GM23338 (cell line): ENCODE results near the gene C1QTNF5. TPM values are rescaled to one million over a fixed set of nuclear protein-coding genes. Genes with fewer than 3 reads are reported as not detected.

ENCODE experiments used
- ATAC-seq: fragments of 200-7000 bp; cut with Tn5 transposase; 3 replicates; pipeline ENCODE4 v1.9.1; 2020
- DNase-seq: peaks from one replicate; pipeline ENCODE4 v3.0.0-alpha.2; 2015; ENCODE audit warnings: low spot score
- H2AFZ ChIP-seq: fragments of 200-600 bp; sonication (generic); 2 replicates; pipeline ENCODE4 v1.8.0; 2016; ENCODE audit warnings: antibody characterized with exemption, mild to moderate bottlenecking, moderate library complexity
- H3F3A ChIP-seq: fragments of 200-600 bp; sonication (generic); replicated peaks from 2 replicates; pipeline ENCODE4 v1.8.0; 2017; ENCODE audit warnings: antibody characterized with exemption, mixed run types, low read depth
- H3K27ac ChIP-seq: fragments of 200-600 bp; sonication (generic); 2 replicates; pipeline ENCODE4 v1.6.1; 2016; ENCODE audit warnings: low read depth
- H3K27me3 ChIP-seq: fragments of 200-600 bp; sonication (generic); 2 replicates; pipeline ENCODE4 v1.8.0; 2016; ENCODE audit warnings: mild to moderate bottlenecking, mixed run types, moderate library complexity; ENCODE audit not compliant: insufficient read depth
- H3K36me3 ChIP-seq: fragments of 200-600 bp; sonication (generic); 2 replicates; pipeline ENCODE4 v1.8.0; 2016; ENCODE audit warnings: mild to moderate bottlenecking; ENCODE audit not compliant: insufficient read depth
- H3K4me1 ChIP-seq: fragments of 200-600 bp; sonication (generic); 2 replicates; pipeline ENCODE4 v1.8.0; 2016; ENCODE audit warnings: mild to moderate bottlenecking, moderate library complexity; ENCODE audit not compliant: insufficient read depth
- H3K4me2 ChIP-seq: fragments of 200-600 bp; sonication (generic); 2 replicates; pipeline ENCODE4 v1.7.1; 2017; ENCODE audit warnings: mixed run types
- H3K4me3 ChIP-seq: fragments of 200-600 bp; sonication (generic); 2 replicates; pipeline ENCODE4 v1.6.1; 2016; ENCODE audit warnings: mixed run types
- H3K79me2 ChIP-seq: fragments of 200-600 bp; sonication (generic); replicated peaks from 2 replicates; pipeline ENCODE4 v1.8.0; 2017; ENCODE audit warnings: mild to moderate bottlenecking; ENCODE audit not compliant: insufficient read depth
- H3K9me2 ChIP-seq: fragments of 200-600 bp; sonication (generic); 2 replicates; pipeline ENCODE4 v1.8.0; 2017; ENCODE audit not compliant: insufficient read depth
- H4K20me1 ChIP-seq: fragments of 200-600 bp; sonication (generic); replicated peaks from 2 replicates; pipeline ENCODE4 v1.8.0; 2017; ENCODE audit warnings: mild to moderate bottlenecking; ENCODE audit not compliant: insufficient read depth
- H3K27ac Mint-ChIP-seq: 2 replicates; pipeline ENCODE4 v1.8.0; 2020; ENCODE audit warnings: inconsistent platforms, mild to moderate bottlenecking, moderate library complexity, mixed read lengths
- H3K27me3 Mint-ChIP-seq: 3 replicates; pipeline ENCODE4 v1.8.0; 2022; ENCODE audit warnings: low read depth, mild to moderate bottlenecking, moderate library complexity, mixed read lengths, inconsistent platforms; ENCODE audit not compliant: insufficient read depth, poor library complexity
- H3K36me3 Mint-ChIP-seq: 3 replicates; pipeline ENCODE4 v1.8.0; 2021; ENCODE audit warnings: low read depth, mild to moderate bottlenecking, inconsistent platforms, moderate library complexity, mixed read lengths
- H3K4me1 Mint-ChIP-seq: 3 replicates; pipeline ENCODE4 v1.8.0; 2020; ENCODE audit warnings: mild to moderate bottlenecking, inconsistent platforms, mixed read lengths
- H3K4me3 Mint-ChIP-seq: 3 replicates; pipeline ENCODE4 v1.8.0; 2021; ENCODE audit warnings: moderate library complexity, mild to moderate bottlenecking, inconsistent platforms, mixed read lengths
- H3K9me3 Mint-ChIP-seq: 3 replicates; pipeline ENCODE4 v1.8.0; 2020; ENCODE audit warnings: moderate library complexity, mild to moderate bottlenecking, inconsistent platforms, mixed read lengths
- CREB1 ChIP-seq: fragments of 250-450 bp; sonication (Bioruptor Pico); IDR thresholded peaks from 2 replicates; pipeline ENCODE4 v1.5.0; 2020; ENCODE audit warnings: low read depth, mild to moderate bottlenecking, moderate library complexity
- CTCF ChIP-seq, 2 experiments: fragments of 200-600 bp in 1 of 2; sonication (generic) in 1 of 2; conservative IDR thresholded peaks; 2 replicates each; pipeline versions ENCODE4 v1.5.1 to v1.6.1; 2016 to 2017; ENCODE audit warnings: antibody characterized with exemption in 2 of 2, low read depth in 2 of 2, mild to moderate bottlenecking in 2 of 2, moderate library complexity in 1 of 2
- EZH2 ChIP-seq: fragments of 200-600 bp; sonication (generic); IDR thresholded peaks from one replicate; pipeline ENCODE4 v1.8.0; 2017; ENCODE audit warnings: antibody characterized with exemption, mild to moderate bottlenecking, low read depth; ENCODE audit not compliant: unreplicated experiment
- EZH2phosphoT487 ChIP-seq: fragments of 200-600 bp; sonication (generic); IDR thresholded peaks from one replicate; pipeline ENCODE4 v1.8.1; 2018; ENCODE audit warnings: antibody characterized with exemption; ENCODE audit not compliant: unreplicated experiment
- JUNB ChIP-seq: IDR thresholded peaks from one replicate; pipeline ENCODE4 v1.6.1; 2016; ENCODE audit warnings: antibody characterized with exemption; ENCODE audit not compliant: unreplicated experiment
- NANOG ChIP-seq: IDR thresholded peaks from 2 replicates; pipeline ENCODE4 v1.6.1; 2016; ENCODE audit warnings: antibody characterized with exemption, borderline replicate concordance
- POLR2AphosphoS5 ChIP-seq: IDR thresholded peaks from 2 replicates; pipeline ENCODE4 v1.6.1; 2016; ENCODE audit warnings: antibody characterized with exemption, low read depth
- STAT1 ChIP-seq: IDR thresholded peaks from one replicate; pipeline ENCODE4 v1.6.1; 2016; ENCODE audit warnings: antibody characterized with exemption; ENCODE audit not compliant: unreplicated experiment
- ZNF331 ChIP-seq: fragments of 250-450 bp; sonication (Bioruptor Pico); IDR thresholded peaks from 2 replicates; pipeline ENCODE4 v1.5.0; 2020; ENCODE audit warnings: low read depth, mild to moderate bottlenecking, moderate library complexity
- polyA plus RNA-seq: library from polyadenylated mRNA; unstranded; fragments of >200 nt; fragmentation: Nextera tagmentation; extraction: Ambion mirVana; gene quantifications from 2 replicates; pipeline ENCODE4 v1.2.1, GENCODE V29; 2016
- total RNA-seq: library from RNA; depleted of rRNA; stranded (reverse); fragments of >200 nt; shearing (Covaris generic); gene quantifications from 2 replicates; pipeline ENCODE4 v1.2.3, GENCODE V29; 2014
- TF ChIP-seq, protein P1 (sequence below): fragments of 250-450 bp; sonication (Bioruptor Pico); IDR thresholded peaks from 2 replicates; pipeline ENCODE4 v1.5.0; 2020; ENCODE audit warnings: mild to moderate bottlenecking, moderate library complexity
- TF ChIP-seq, protein P2 (sequence below): IDR thresholded peaks from one replicate; pipeline ENCODE4 v1.6.1; 2018; ENCODE audit warnings: antibody characterized with exemption; ENCODE audit not compliant: unreplicated experiment
- TF ChIP-seq, protein P3 (sequence below): IDR thresholded peaks from 2 replicates; pipeline ENCODE4 v1.6.1; 2016; ENCODE audit warnings: antibody characterized with exemption

The C1QTNF5 gene
- total and polyA plus RNA-seq, 2 experiments from 2014 or later, result 1.9 TPM

DNA sequence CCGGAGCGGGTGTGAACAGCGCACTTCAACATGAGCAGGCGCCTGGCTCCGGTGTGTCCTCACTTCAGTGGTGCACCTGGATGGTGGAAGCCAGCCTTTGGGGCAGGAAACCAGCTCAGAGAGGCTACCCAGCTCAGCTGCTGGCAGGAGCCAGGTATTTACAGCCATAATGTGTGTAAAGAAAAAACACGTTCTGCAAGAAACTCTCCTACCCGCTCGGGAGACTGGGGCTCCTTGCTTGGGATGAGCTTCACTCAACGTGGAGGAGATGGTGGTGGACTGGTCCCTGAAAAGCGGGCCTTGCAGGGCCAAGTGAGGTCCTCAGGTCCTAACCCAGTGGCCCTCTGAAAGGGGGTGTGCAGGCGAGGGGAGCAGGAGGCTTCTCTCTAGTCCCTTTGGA lies 31.3 kb downstream of the C1QTNF5 start:
- TF ChIP-seq JUNB, result no peak
- TF ChIP-seq CREB1 (CRISPR knock-in tag), result no peak
- no peak for TF ChIP-seq STAT1
- TF ChIP-seq POLR2AphosphoS5, result no peak; the same call in 1 of the 2 replicates
- no peak for TF ChIP-seq CTCF (conservative IDR thresholded peaks at IDR 0.05; ENCODE audit: low read depth in 2 of 2)
- TF ChIP-seq, protein P1, sequence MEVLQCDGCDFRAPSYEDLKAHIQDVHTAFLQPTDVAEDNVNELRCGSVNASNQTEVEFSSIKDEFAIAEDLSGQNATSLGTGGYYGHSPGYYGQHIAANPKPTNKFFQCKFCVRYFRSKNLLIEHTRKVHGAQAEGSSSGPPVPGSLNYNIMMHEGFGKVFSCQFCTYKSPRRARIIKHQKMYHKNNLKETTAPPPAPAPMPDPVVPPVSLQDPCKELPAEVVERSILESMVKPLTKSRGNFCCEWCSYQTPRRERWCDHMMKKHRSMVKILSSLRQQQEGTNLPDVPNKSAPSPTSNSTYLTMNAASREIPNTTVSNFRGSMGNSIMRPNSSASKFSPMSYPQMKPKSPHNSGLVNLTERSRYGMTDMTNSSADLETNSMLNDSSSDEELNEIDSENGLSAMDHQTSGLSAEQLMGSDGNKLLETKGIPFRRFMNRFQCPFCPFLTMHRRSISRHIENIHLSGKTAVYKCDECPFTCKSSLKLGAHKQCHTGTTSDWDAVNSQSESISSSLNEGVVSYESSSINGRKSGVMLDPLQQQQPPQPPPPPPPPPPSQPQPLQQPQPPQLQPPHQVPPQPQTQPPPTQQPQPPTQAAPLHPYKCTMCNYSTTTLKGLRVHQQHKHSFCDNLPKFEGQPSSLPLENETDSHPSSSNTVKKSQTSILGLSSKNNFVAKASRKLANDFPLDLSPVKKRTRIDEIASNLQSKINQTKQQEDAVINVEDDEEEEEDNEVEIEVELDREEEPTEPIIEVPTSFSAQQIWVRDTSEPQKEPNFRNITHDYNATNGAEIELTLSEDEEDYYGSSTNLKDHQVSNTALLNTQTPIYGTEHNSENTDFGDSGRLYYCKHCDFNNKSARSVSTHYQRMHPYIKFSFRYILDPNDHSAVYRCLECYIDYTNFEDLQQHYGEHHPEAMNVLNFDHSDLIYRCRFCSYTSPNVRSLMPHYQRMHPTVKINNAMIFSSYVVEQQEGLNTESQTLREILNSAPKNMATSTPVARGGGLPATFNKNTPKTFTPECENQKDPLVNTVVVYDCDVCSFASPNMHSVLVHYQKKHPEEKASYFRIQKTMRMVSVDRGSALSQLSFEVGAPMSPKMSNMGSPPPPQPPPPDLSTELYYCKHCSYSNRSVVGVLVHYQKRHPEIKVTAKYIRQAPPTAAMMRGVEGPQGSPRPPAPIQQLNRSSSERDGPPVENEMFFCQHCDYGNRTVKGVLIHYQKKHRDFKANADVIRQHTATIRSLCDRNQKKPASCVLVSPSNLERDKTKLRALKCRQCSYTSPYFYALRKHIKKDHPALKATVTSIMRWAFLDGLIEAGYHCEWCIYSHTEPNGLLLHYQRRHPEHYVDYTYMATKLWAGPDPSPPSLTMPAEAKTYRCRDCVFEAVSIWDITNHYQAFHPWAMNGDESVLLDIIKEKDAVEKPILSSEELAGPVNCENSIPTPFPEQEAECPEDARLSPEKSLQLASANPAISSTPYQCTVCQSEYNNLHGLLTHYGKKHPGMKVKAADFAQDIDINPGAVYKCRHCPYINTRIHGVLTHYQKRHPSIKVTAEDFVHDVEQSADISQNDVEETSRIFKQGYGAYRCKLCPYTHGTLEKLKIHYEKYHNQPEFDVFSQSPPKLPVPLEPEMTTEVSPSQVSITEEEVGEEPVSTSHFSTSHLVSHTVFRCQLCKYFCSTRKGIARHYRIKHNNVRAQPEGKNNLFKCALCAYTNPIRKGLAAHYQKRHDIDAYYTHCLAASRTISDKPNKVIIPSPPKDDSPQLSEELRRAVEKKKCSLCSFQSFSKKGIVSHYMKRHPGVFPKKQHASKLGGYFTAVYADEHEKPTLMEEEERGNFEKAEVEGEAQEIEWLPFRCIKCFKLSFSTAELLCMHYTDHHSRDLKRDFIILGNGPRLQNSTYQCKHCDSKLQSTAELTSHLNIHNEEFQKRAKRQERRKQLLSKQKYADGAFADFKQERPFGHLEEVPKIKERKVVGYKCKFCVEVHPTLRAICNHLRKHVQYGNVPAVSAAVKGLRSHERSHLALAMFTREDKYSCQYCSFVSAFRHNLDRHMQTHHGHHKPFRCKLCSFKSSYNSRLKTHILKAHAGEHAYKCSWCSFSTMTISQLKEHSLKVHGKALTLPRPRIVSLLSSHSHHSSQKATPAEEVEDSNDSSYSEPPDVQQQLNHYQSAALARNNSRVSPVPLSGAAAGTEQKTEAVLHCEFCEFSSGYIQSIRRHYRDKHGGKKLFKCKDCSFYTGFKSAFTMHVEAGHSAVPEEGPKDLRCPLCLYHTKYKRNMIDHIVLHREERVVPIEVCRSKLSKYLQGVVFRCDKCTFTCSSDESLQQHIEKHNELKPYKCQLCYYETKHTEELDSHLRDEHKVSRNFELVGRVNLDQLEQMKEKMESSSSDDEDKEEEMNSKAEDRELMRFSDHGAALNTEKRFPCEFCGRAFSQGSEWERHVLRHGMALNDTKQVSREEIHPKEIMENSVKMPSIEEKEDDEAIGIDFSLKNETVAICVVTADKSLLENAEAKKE, result no peak
- TF ChIP-seq, protein P2, sequence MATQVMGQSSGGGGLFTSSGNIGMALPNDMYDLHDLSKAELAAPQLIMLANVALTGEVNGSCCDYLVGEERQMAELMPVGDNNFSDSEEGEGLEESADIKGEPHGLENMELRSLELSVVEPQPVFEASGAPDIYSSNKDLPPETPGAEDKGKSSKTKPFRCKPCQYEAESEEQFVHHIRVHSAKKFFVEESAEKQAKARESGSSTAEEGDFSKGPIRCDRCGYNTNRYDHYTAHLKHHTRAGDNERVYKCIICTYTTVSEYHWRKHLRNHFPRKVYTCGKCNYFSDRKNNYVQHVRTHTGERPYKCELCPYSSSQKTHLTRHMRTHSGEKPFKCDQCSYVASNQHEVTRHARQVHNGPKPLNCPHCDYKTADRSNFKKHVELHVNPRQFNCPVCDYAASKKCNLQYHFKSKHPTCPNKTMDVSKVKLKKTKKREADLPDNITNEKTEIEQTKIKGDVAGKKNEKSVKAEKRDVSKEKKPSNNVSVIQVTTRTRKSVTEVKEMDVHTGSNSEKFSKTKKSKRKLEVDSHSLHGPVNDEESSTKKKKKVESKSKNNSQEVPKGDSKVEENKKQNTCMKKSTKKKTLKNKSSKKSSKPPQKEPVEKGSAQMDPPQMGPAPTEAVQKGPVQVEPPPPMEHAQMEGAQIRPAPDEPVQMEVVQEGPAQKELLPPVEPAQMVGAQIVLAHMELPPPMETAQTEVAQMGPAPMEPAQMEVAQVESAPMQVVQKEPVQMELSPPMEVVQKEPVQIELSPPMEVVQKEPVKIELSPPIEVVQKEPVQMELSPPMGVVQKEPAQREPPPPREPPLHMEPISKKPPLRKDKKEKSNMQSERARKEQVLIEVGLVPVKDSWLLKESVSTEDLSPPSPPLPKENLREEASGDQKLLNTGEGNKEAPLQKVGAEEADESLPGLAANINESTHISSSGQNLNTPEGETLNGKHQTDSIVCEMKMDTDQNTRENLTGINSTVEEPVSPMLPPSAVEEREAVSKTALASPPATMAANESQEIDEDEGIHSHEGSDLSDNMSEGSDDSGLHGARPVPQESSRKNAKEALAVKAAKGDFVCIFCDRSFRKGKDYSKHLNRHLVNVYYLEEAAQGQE, result no peak
- TF ChIP-seq EZH2phosphoT487, result no peak
- TF ChIP-seq EZH2, result no peak
- no peak for TF ChIP-seq ZNF331 (CRISPR knock-in tag)
- TF ChIP-seq NANOG, result no peak
- TF ChIP-seq, protein P3, sequence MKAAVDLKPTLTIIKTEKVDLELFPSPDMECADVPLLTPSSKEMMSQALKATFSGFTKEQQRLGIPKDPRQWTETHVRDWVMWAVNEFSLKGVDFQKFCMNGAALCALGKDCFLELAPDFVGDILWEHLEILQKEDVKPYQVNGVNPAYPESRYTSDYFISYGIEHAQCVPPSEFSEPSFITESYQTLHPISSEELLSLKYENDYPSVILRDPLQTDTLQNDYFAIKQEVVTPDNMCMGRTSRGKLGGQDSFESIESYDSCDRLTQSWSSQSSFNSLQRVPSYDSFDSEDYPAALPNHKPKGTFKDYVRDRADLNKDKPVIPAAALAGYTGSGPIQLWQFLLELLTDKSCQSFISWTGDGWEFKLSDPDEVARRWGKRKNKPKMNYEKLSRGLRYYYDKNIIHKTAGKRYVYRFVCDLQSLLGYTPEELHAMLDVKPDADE, result no peak
- Histone ChIP-seq H3K9me2 (no peaks in the 10 kb centered on the region), H3K27ac (no peak overlapping the region), H3K27me3 (no peaks in the 10 kb centered on the region), H3K36me3 (peaks cover 10% of the 10 kb centered on the region; the same call in 1 of the 2 replicates), H3K4me2 (no peak overlapping the region), H3K4me1 (peaks cover 14% of the 10 kb centered on the region; the same call in 1 of the 2 replicates), H2AFZ (no peak overlapping the region), H3K79me2 (no peaks in the 10 kb centered on the region), H3F3A (0 out of 2 replicates have a peak, but pooled peaks cover 4% of the 10 kb centered on the region), H3K4me3 (no peak overlapping the region), H4K20me1 (peaks cover 11% of the 10 kb centered on the region)
- Mint-ChIP-seq H3K36me3 (peaks cover 25% of the 10 kb centered on the region; the same call in 2 of the 3 replicates), H3K4me3 (no peak overlapping the region), H3K27me3 (peaks cover 18% of the 10 kb centered on the region), H3K4me1 (peaks cover 17% of the 10 kb centered on the region), H3K9me3 (no peaks in the 10 kb centered on the region), H3K27ac (no peak overlapping the region)
- ATAC-seq, result no peak
- DNase-seq, result no peak
